Prostate gland (tissue), 2 donors: ENCODE data around the gene CCDC148. TPM values are rescaled to one million over a fixed set of nuclear protein-coding genes. Genes with fewer than 3 reads are reported as not detected.

Experiments used
- DNase-seq: peaks from one replicate; pipeline ENCODE4 v3.0.0-alpha.2; 2019; ENCODE audit warnings: low spot score
- H3K27ac ChIP-seq, 2 donors: fragments of 200-600 bp; sonication (generic); 2 replicates each; pipeline ENCODE4 v1.5.1; 2017 to 2019
- H3K27me3 ChIP-seq: fragments of 200-600 bp; sonication (generic); replicated peaks from 2 replicates; pipeline ENCODE4 v1.5.1; 2019; ENCODE audit not compliant: insufficient read depth
- H3K36me3 ChIP-seq, 2 donors: fragments of 200-600 bp; sonication (generic); 1 replicate in 1 of 2; 2 replicates in 1 of 2; pipeline versions ENCODE4 v1.5.1 to v1.8.1; 2017 to 2019
- H3K4me1 ChIP-seq: fragments of 200-600 bp; sonication (generic); replicated peaks from 2 replicates; pipeline ENCODE4 v1.5.1; 2019
- H3K4me3 ChIP-seq, 2 donors: fragments of 200-600 bp; sonication (generic); 2 replicates each; pipeline ENCODE4 v1.5.1; 2017 to 2019
- H3K9me3 ChIP-seq: fragments of 200-600 bp; sonication (generic); 2 replicates; pipeline ENCODE4 v1.5.1; 2017
- CTCF ChIP-seq, 4 experiments: fragments of 200-600 bp in 2 of 4; fragments of 450-650 bp in 2 of 4; sonication (generic) in 2 of 4; IDR thresholded peaks; 1 replicate in 3 of 4; 2 replicates in 1 of 4; pipeline ENCODE4 v1.5.1; 2016 to 2019; ENCODE audit warnings: antibody characterized with exemption in 4 of 4, mild to moderate bottlenecking in 2 of 4, moderate library complexity in 2 of 4
- POLR2A ChIP-seq: fragments of 450-650 bp; IDR thresholded peaks from one replicate; pipeline ENCODE4 v1.6.1; 2016; ENCODE audit warnings: antibody characterized with exemption, mild to moderate bottlenecking
- POLR2AphosphoS5 ChIP-seq: sonication (generic); formaldehyde crosslinking; IDR thresholded peaks from one replicate; pipeline ENCODE4 v1.6.1; 2017; ENCODE audit warnings: antibody characterized with exemption
- WGBS: methylation state at CpG from one replicate; pipeline ENCODE4 v1.1.5; 2018; 5-methylcytosine and 5-hydroxymethylcytosine counted together
- intact Hi-C: fragments of 100-400 bp; cut with DNase I; formaldehyde crosslinking; loops from one replicate; pipeline ENCODE4 v1.14.2; 2022
- total RNA-seq, 2 donors: library from RNA; depleted of rRNA; stranded (reverse); fragments of >200 nt; gene quantifications; one replicate each; pipeline ENCODE4 v1.1.0, GENCODE V29; 2016

CCDC148 gene
- total RNA-seq, 2 donors from 2014 or later, result 1.5 to 1.6 TPM

- Histone ChIP-seq H3K27ac (no peak overlapping the region), H3K4me3 (no peak overlapping the region), H3K4me1 (no peaks in the 10 kb centered on the region), H3K36me3 (no peaks in the 10 kb centered on the region), H3K27me3 (no peaks in the 10 kb centered on the region), H3K9me3 (no peaks in the 10 kb centered on the region)
- intact Hi-C loops, result no loop called here
- TF ChIP-seq POLR2A (no peak), CTCF (IDR thresholded peaks at IDR 0.05) (no peak), POLR2AphosphoS5 (no peak)
- no peak for DNase-seq
Measured at GRCh38 chr2:158391361-158391760, 65.2 kb downstream of the CCDC148 start.

GRCh38 chr2:158388159-158388558 is 68.4 kb downstream of the CCDC148 start:
- Histone ChIP-seq H3K27me3 (no peaks in the 10 kb centered on the region), H3K4me1 (no peaks in the 10 kb centered on the region), H3K36me3 (no peaks in the 10 kb centered on the region), H3K4me3 (no peak overlapping the region), H3K27ac (no peak overlapping the region), H3K9me3 (no peaks in the 10 kb centered on the region)
- no peak for DNase-seq
- intact Hi-C loops, result no loop called here
- WGBS, result 92% methylated on average over 1 of the region's 1 CpG
- TF ChIP-seq POLR2AphosphoS5, result no peak
- no peak for TF ChIP-seq CTCF (IDR thresholded peaks at IDR 0.05)
- no peak for TF ChIP-seq POLR2A

GRCh38 chr2:158385646-158386045 is 70.9 kb downstream of the CCDC148 start:
- intact Hi-C loops, result no loop called here
- TF ChIP-seq POLR2AphosphoS5, result no peak
- no peak overlapping the region for H3K4me3 ChIP-seq
- H3K36me3 ChIP-seq, result no peaks in the 10 kb centered on the region
- H3K27me3 ChIP-seq, result no peaks in the 10 kb centered on the region
- no peaks in the 10 kb centered on the region for H3K4me1 ChIP-seq
- DNase-seq, result no peak
- no peaks in the 10 kb centered on the region for H3K9me3 ChIP-seq
- H3K27ac ChIP-seq, result no peak overlapping the region

GRCh38 chr2:158381978-158382377 is 74.6 kb downstream of the CCDC148 start:
- Histone ChIP-seq H3K4me3 (no peak overlapping the region), H3K4me1 (no peaks in the 10 kb centered on the region), H3K27me3 (no peaks in the 10 kb centered on the region), H3K27ac (no peak overlapping the region), H3K9me3 (no peaks in the 10 kb centered on the region), H3K36me3 (no peaks in the 10 kb centered on the region)
- DNase-seq, result no peak
- intact Hi-C loops, result no loop called here
- 83% methylated on average over 3 of the region's 3 CpGs for WGBS
- TF ChIP-seq CTCF (IDR thresholded peaks at IDR 0.05) (no peak), POLR2A (no peak), POLR2AphosphoS5 (no peak)

- Histone ChIP-seq H3K4me3 (no peak overlapping the region), H3K27me3 (no peaks in the 10 kb centered on the region), H3K27ac (no peak overlapping the region), H3K9me3 (no peaks in the 10 kb centered on the region), H3K36me3 (no peaks in the 10 kb centered on the region), H3K4me1 (no peaks in the 10 kb centered on the region)
- intact Hi-C loops, result no loop called here
- WGBS, result 90% methylated on average over 3 of the region's 3 CpGs
- TF ChIP-seq CTCF (IDR thresholded peaks at IDR 0.05) (peak in 1 of 4 experiments; percentile 30), POLR2A (no peak), POLR2AphosphoS5 (no peak)
- no peak for DNase-seq
Measured at GRCh38 chr2:158381205-158381604, 75.3 kb downstream of the CCDC148 start.

- no peaks in the 10 kb centered on the region for H3K9me3 ChIP-seq
- no peak overlapping the region for H3K4me3 ChIP-seq
- TF ChIP-seq POLR2AphosphoS5, result no peak
- TF ChIP-seq CTCF (IDR thresholded peaks at IDR 0.05), result no peak
- no peak for TF ChIP-seq POLR2A
- no peaks in the 10 kb centered on the region for H3K27me3 ChIP-seq
- no peak overlapping the region for H3K27ac ChIP-seq
- no peaks in the 10 kb centered on the region for H3K36me3 ChIP-seq
- DNase-seq, result no peak
- no peaks in the 10 kb centered on the region for H3K4me1 ChIP-seq
- intact Hi-C loops, result no loop called here
Measured at GRCh38 chr2:158380746-158381145, 75.8 kb downstream of the CCDC148 start.
